Effector memory CD4-positive, alpha-beta T cell (primary cell): ENCODE data around the gene DISP2.

Experiments
- DNase-seq, 3 donors: peaks; one replicate each; pipeline ENCODE4 v3.0.0-alpha.2; 2020
- H3K27ac ChIP-seq: 2 replicates; pipeline ENCODE4 v1.7.0; 2013; ENCODE audit warnings: mild to moderate bottlenecking, low read length, moderate library complexity; ENCODE audit not compliant: insufficient read depth, poor library complexity, severe bottlenecking
- H3K27me3 ChIP-seq: replicated peaks from 2 replicates; pipeline ENCODE4 v1.7.0; 2013; ENCODE audit warnings: mild to moderate bottlenecking, low read length; ENCODE audit not compliant: insufficient read depth, control insufficient read depth, poor library complexity, severe bottlenecking
- H3K36me3 ChIP-seq: 2 replicates; pipeline ENCODE4 v1.7.0; 2013; ENCODE audit warnings: mild to moderate bottlenecking, low read length, moderate library complexity; ENCODE audit not compliant: control insufficient read depth, insufficient read depth
- H3K4me1 ChIP-seq: 2 replicates; pipeline ENCODE4 v1.7.0; 2013; ENCODE audit warnings: low read length, mild to moderate bottlenecking; ENCODE audit not compliant: control insufficient read depth, insufficient read depth, poor library complexity, severe bottlenecking
- H3K4me3 ChIP-seq: 2 replicates; pipeline ENCODE4 v1.7.0; 2013; ENCODE audit warnings: low read length, low read depth, mild to moderate bottlenecking; ENCODE audit not compliant: insufficient read depth, poor library complexity, severe bottlenecking
- H3K9me3 ChIP-seq: 2 replicates; pipeline ENCODE4 v1.7.0; 2013; ENCODE audit warnings: mild to moderate bottlenecking, low read length, moderate library complexity; ENCODE audit not compliant: control insufficient read depth

Gene DISP2

DNA sequence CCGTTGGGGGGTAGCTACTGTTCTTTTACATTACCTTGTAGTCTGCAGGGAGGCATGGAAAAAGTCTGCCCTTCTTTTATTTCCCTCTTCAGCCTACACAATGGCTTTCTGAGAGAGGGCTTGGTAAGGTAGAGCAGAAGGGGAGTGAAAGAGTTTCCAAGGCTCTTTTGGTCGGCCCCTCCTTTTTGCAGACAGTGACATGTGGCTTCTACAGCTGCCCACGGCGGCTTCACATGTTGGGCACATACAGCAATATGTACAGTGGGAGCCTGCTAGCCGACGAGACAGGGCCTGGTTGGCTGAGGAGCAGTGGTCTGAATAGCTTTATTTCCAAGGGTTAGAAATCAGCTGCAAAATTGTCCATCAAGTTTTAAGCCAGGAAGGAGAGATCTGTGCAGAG, 30.6 kb upstream of the DISP2 start:
- no peak overlapping the region for H3K4me3 ChIP-seq
- no peak for DNase-seq
- no peak overlapping the region for H3K27ac ChIP-seq
- H3K9me3 ChIP-seq: no peaks in the 10 kb centered on the region
- no peaks in the 10 kb centered on the region for H3K36me3 ChIP-seq
- no peaks in the 10 kb centered on the region for H3K27me3 ChIP-seq
- H3K4me1 ChIP-seq: peaks cover 7% of the 10 kb centered on the region

- Histone ChIP-seq H3K4me3 (no peak overlapping the region), H3K36me3 (no peaks in the 10 kb centered on the region), H3K4me1 (peaks cover 7% of the 10 kb centered on the region), H3K9me3 (no peaks in the 10 kb centered on the region), H3K27ac (no peak overlapping the region), H3K27me3 (no peaks in the 10 kb centered on the region)
- no peak for DNase-seq
Measured at GRCh38 chr15:40328176-40328575, 29.8 kb upstream of the DISP2 start.

- Histone ChIP-seq H3K4me1 (peaks cover 7% of the 10 kb centered on the region), H3K9me3 (no peaks in the 10 kb centered on the region), H3K27me3 (no peaks in the 10 kb centered on the region), H3K27ac (no peak overlapping the region), H3K4me3 (no peak overlapping the region), H3K36me3 (no peaks in the 10 kb centered on the region)
- DNase-seq: no peak
Measured at GRCh38 chr15:40328751-40329150, 29.3 kb upstream of the DISP2 start.

DNA sequence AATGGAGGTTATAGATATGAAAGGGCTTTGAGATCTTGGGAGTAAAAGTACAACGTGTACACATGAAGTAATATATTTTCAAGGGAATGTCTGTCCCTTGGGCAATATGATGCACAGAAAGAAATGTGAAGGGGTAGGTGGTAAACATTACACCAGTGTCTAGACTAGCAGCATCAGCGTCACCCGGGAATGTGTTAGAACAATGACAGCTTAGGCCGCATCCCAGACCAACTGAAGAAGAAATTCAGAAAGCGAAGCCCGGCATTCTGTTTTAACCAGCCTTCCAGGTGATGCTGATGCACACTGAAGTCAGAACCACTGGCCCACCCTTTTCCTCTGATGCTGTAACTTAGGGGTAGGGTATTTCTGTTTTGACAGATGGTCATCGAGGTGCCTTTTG, 28.2 kb upstream of the DISP2 start:
- Histone ChIP-seq H3K4me3 (no peak overlapping the region), H3K27me3 (no peaks in the 10 kb centered on the region), H3K36me3 (no peaks in the 10 kb centered on the region), H3K9me3 (no peaks in the 10 kb centered on the region), H3K27ac (no peak overlapping the region), H3K4me1 (peaks cover 6% of the 10 kb centered on the region)
- DNase-seq: no peak

DNA sequence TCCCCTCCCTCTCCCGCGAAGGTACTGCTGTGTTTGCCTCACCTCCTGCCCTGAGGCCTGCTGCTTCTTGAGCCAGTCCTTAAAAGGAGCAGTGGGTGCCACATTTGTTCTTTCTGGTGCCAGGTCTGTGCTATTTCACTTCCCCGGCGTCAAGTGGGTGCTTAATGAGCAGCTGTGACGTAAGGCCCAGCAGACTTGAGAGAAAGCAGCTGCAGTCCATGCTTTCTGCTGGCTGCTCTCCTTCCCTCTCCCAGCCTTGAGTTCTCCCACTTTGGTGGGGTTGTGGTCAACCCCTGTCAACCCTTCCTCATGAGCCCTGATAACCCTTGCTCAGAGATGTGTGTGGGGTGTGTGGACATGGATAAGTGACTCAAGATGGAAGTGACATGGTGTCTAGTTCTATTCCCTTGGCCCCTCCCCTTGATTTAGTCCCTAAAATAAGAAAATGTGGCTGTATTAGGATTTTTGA, 27.6 kb upstream of the DISP2 start:
- Histone ChIP-seq H3K9me3 (no peaks in the 10 kb centered on the region), H3K27ac (no peak overlapping the region), H3K27me3 (no peaks in the 10 kb centered on the region), H3K4me1 (peaks cover 4% of the 10 kb centered on the region), H3K4me3 (no peak overlapping the region), H3K36me3 (no peaks in the 10 kb centered on the region)
- no peak for DNase-seq

DNA sequence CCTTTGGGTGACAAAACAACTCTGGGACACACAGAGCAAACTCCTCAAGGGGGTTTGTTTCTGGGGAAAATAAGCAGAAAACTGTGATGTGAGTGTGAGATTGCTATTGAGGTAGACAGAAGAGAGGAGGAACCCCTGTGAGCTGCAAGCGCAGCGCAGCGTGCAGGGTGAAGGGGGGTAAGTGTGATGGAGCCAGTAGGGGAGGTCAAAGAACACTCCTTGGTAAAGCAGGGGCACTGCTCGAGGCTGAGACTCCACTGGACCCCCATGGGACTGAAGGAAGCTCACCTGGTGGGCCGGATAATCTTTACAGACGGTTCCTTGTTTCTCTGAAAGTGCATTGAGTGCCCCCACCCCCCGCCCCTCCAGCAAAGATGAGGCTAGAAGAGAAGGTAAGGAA, 27.0 kb upstream of the DISP2 start:
- H3K27ac ChIP-seq: no peak overlapping the region
- no peaks in the 10 kb centered on the region for H3K9me3 ChIP-seq
- H3K4me3 ChIP-seq: no peak overlapping the region
- H3K4me1 ChIP-seq: peaks cover 4% of the 10 kb centered on the region
- DNase-seq: no peak
- H3K27me3 ChIP-seq: no peaks in the 10 kb centered on the region
- H3K36me3 ChIP-seq: no peaks in the 10 kb centered on the region

- Histone ChIP-seq H3K27ac (no peak overlapping the region), H3K36me3 (no peaks in the 10 kb centered on the region), H3K4me3 (no peak overlapping the region), H3K9me3 (no peaks in the 10 kb centered on the region), H3K4me1 (peaks cover 4% of the 10 kb centered on the region), H3K27me3 (no peaks in the 10 kb centered on the region)
- DNase-seq: no peak
Measured at GRCh38 chr15:40331637-40332036, 26.4 kb upstream of the DISP2 start.

DNA sequence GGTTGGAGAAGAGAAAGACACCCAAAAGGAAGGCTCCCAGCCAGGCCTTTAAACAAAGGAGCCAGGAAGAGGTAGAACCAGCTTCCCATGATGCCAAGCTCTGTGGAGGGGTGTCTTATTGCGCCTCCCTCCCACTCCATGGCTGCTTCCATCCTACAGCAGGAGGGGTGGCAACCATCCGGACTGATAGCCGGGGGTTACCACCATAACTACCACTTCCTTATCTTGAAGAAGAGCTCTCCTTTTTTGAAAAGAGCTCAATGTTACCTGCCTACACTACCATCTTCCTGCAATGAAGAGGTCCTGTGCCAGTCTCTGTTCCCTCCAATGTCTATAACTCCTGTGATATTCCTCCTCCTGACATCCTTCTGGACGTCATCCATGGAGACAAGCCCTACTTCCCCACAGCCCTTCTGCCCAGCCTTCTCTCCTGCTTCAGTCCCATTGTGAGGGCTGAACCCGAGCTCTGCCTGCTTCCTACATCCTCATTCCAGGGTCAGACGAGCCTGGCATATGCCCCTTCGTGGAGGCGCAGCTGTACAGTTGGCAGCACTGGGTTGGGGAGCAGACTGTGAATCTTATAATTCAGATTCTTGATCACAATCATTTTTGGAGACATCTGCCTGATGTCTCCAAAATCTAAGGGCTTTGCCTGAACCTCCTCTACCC, 25.8 kb upstream of the DISP2 start:
- no peak overlapping the region for H3K4me3 ChIP-seq
- H3K27ac ChIP-seq: no peak overlapping the region
- no peaks in the 10 kb centered on the region for H3K27me3 ChIP-seq
- peaks cover 4% of the 10 kb centered on the region for H3K4me1 ChIP-seq
- no peak for DNase-seq
- H3K9me3 ChIP-seq: no peaks in the 10 kb centered on the region
- no peaks in the 10 kb centered on the region for H3K36me3 ChIP-seq

DNA sequence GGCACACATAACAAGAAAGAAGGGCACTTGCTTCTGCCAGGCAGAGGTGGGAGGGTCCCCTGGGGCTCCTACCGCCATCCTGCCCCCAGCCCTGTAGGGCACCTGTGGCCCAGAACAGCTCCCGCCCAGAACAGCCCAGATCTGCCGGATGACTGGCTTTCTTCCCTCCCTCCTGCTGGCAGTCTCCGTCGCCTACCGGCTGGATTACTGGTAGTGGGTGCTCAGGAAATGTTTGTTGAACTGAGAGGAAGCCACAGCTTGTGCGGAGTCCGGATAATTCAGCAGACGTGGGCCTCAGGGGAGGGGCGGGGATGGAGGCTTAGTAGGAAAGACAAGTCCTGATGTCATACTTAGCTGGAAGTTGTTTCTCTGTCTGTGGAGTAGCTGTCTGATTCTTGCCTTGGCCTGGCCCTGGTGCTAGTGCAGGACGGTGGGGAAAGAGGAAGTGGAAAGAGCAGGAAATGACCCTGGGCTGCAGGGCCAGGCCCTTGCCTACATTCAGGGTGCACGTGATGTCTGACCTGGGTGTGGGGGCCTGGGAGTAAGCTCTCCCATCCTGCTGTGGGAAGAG, 24.0 kb upstream of the DISP2 start:
- no peak overlapping the region for H3K4me3 ChIP-seq
- no peaks in the 10 kb centered on the region for H3K27me3 ChIP-seq
- no peak overlapping the region for H3K27ac ChIP-seq
- H3K4me1 ChIP-seq: peaks cover 9% of the 10 kb centered on the region
- no peaks in the 10 kb centered on the region for H3K9me3 ChIP-seq
- no peaks in the 10 kb centered on the region for H3K36me3 ChIP-seq
- no peak for DNase-seq

DNA sequence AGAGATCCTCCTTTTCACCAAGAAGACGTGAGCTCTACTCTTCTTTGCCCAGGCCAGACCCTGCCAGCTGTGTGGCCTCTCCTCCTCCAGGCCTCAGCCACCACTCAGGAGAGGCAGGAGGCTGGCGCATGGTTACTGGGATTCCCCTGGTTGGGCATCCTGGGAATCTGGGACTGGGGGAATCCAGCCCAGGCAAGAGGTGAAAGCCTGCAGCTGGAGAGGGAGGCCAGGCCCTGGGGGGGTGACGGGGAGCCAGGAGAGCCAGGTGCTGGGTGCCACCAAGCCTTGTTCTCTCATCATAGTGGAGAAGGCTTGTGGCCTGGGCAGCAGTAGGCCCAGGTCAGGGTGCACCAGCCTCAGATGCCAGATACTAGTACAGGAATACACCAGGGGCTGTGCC, 23.5 kb upstream of the DISP2 start:
- DNase-seq: no peak
- Histone ChIP-seq H3K4me3 (no peak overlapping the region), H3K9me3 (no peaks in the 10 kb centered on the region), H3K36me3 (no peaks in the 10 kb centered on the region), H3K27ac (no peak overlapping the region), H3K27me3 (no peaks in the 10 kb centered on the region), H3K4me1 (peaks cover 9% of the 10 kb centered on the region)
